Prostate gland (tissue), 2 donors: ENCODE measurements around the gene MPZL3. TPM values are rescaled to one million over a fixed set of nuclear protein-coding genes. Genes with fewer than 3 reads are reported as not detected.
A peak's percentile ranks its signal among the peaks of the same experiment; 100 is the strongest.

ENCODE experiments used
- DNase-seq: peaks from one replicate; pipeline ENCODE4 v3.0.0-alpha.2; 2019; ENCODE audit warnings: low spot score
- H3K27ac ChIP-seq, 2 donors: fragments of 200-600 bp; sonication (generic); 2 replicates each; pipeline ENCODE4 v1.5.1; 2017 to 2019
- H3K27me3 ChIP-seq: fragments of 200-600 bp; sonication (generic); replicated peaks from 2 replicates; pipeline ENCODE4 v1.5.1; 2019; ENCODE audit not compliant: insufficient read depth
- H3K36me3 ChIP-seq, 2 donors: fragments of 200-600 bp; sonication (generic); 1 replicate in 1 of 2; 2 replicates in 1 of 2; pipeline versions ENCODE4 v1.5.1 to v1.8.1; 2017 to 2019
- H3K4me1 ChIP-seq: fragments of 200-600 bp; sonication (generic); replicated peaks from 2 replicates; pipeline ENCODE4 v1.5.1; 2019
- H3K4me3 ChIP-seq, 2 donors: fragments of 200-600 bp; sonication (generic); 2 replicates each; pipeline ENCODE4 v1.5.1; 2017 to 2019
- H3K9me3 ChIP-seq: fragments of 200-600 bp; sonication (generic); 2 replicates; pipeline ENCODE4 v1.5.1; 2017
- CTCF ChIP-seq, 4 experiments: fragments of 200-600 bp in 2 of 4; fragments of 450-650 bp in 2 of 4; sonication (generic) in 2 of 4; IDR thresholded peaks; 1 replicate in 3 of 4; 2 replicates in 1 of 4; pipeline ENCODE4 v1.5.1; 2016 to 2019; ENCODE audit warnings: antibody characterized with exemption in 4 of 4, mild to moderate bottlenecking in 2 of 4, moderate library complexity in 2 of 4
- POLR2A ChIP-seq: fragments of 450-650 bp; IDR thresholded peaks from one replicate; pipeline ENCODE4 v1.6.1; 2016; ENCODE audit warnings: antibody characterized with exemption, mild to moderate bottlenecking
- POLR2AphosphoS5 ChIP-seq: sonication (generic); formaldehyde crosslinking; IDR thresholded peaks from one replicate; pipeline ENCODE4 v1.6.1; 2017; ENCODE audit warnings: antibody characterized with exemption
- WGBS: methylation state at CpG from one replicate; pipeline ENCODE4 v1.1.5; 2018; 5-methylcytosine and 5-hydroxymethylcytosine counted together
- intact Hi-C: fragments of 100-400 bp; cut with DNase I; formaldehyde crosslinking; loops from one replicate; pipeline ENCODE4 v1.14.2; 2022
- total RNA-seq, 2 donors: library from RNA; depleted of rRNA; stranded (reverse); fragments of >200 nt; gene quantifications; one replicate each; pipeline ENCODE4 v1.1.0, GENCODE V29; 2016

MPZL3 gene
- total RNA-seq, 2 donors from 2014 or later: 6.2 to 13.0 TPM

GRCh38 chr11:118267486-118267885 lies 15.3 kb upstream of the MPZL3 start:
- Histone ChIP-seq H3K27me3 (no peaks in the 10 kb centered on the region), H3K36me3 (no peaks in the 10 kb centered on the region), H3K27ac (peak overlapping the region in 1 of 2 donors; percentile 84), H3K9me3 (no peaks in the 10 kb centered on the region), H3K4me1 (no peaks in the 10 kb centered on the region), H3K4me3 (no peak overlapping the region)
- no peak for DNase-seq
- no peak for TF ChIP-seq POLR2AphosphoS5
- TF ChIP-seq POLR2A: peak; percentile 13
- TF ChIP-seq CTCF (IDR thresholded peaks at IDR 0.05): no peak
- WGBS: 51% methylated on average over 4 of the region's 4 CpGs
- intact Hi-C loops: no loop called here

GRCh38 chr11:118265954-118266353 lies 13.8 kb upstream of the MPZL3 start:
- WGBS: 38% methylated on average over 1 of the region's 1 CpG
- Histone ChIP-seq H3K36me3 (no peaks in the 10 kb centered on the region), H3K9me3 (no peaks in the 10 kb centered on the region), H3K27ac (peak overlapping the region; percentile 84 to 90), H3K27me3 (no peaks in the 10 kb centered on the region), H3K4me3 (no peak overlapping the region), H3K4me1 (no peaks in the 10 kb centered on the region)
- intact Hi-C loops: no loop called here
- DNase-seq: peak; percentile 86
- TF ChIP-seq CTCF (IDR thresholded peaks at IDR 0.05) (no peak), POLR2AphosphoS5 (peak; percentile 64), POLR2A (peak; percentile 67)

GRCh38 chr11:118264569-118265465 lies 12.7 kb upstream of the MPZL3 start:
- no peak for DNase-seq
- no peaks in the 10 kb centered on the region for H3K9me3 ChIP-seq
- peak overlapping the region; percentile 84 to 90 for H3K27ac ChIP-seq
- H3K4me3 ChIP-seq: peak overlapping the region; percentile 42 to 51
- no peaks in the 10 kb centered on the region for H3K4me1 ChIP-seq
- H3K27me3 ChIP-seq: no peaks in the 10 kb centered on the region
- no peaks in the 10 kb centered on the region for H3K36me3 ChIP-seq
- intact Hi-C loops: no loop called here
- TF ChIP-seq CTCF (IDR thresholded peaks at IDR 0.05) (no peak), POLR2A (peak; percentile 58)
- 31% methylated on average over 13 of the region's 13 CpGs for WGBS

GRCh38 chr11:118263695-118264568 lies 11.8 kb upstream of the MPZL3 start, which contains the start of gene MPZL2:
MPZL2 (minus strand) TSS chr11:118264297; CDS start chr11:118264153, 144 bp downstream.
- Histone ChIP-seq H3K4me3 (peak within 1 kb of the TSS; percentile 42 to 51), H3K9me3 (no peaks in the 10 kb centered on the region), H3K27me3 (no peaks in the 10 kb centered on the region), H3K4me1 (no peaks in the 10 kb centered on the region), H3K36me3 (no peaks in the 10 kb centered on the region), H3K27ac (peak within 1 kb of the TSS; percentile 84 to 90)
- intact Hi-C loops: no loop called here
- DNase-seq: peak; percentile 90
- 2% methylated on average over 19 of the region's 19 CpGs for WGBS
- TF ChIP-seq CTCF (IDR thresholded peaks at IDR 0.05) (peak in 2 of 4 experiments; percentile 10 to 23), POLR2AphosphoS5 (peak; percentile 87), POLR2A (peak; percentile 78)
